Activated CD8-positive, alpha-beta memory T cell treated with anti-CD3 and anti-CD28 coated beads, Interleukin-2, amount 50 U/mL, for 4 hours (primary cell): Measurements from ENCODE around the gene EXOC3L1.
A peak's percentile ranks its signal among the peaks of the same experiment; 100 is the strongest.

Experiments
- DNase-seq: peaks from one replicate; pipeline ENCODE4 v3.0.0-alpha.2; 2020

EXOC3L1 gene

GRCh38 chr16:67198238-67198734, 8.3 kb upstream of the EXOC3L1 start:
- DNase-seq = no peak

- no peak for DNase-seq
Observed at GRCh38 chr16:67197704-67198103, 7.8 kb upstream of the EXOC3L1 start.

- no peak for DNase-seq
Observed at GRCh38 chr16:67196881-67197280, 6.9 kb upstream of the EXOC3L1 start.

GRCh38 chr16:67195676-67196075, 5.7 kb upstream of the EXOC3L1 start:
- no peak for DNase-seq

- DNase-seq = no peak
Observed at GRCh38 chr16:67194260-67194659, 4.3 kb upstream of the EXOC3L1 start.

GRCh38 chr16:67193536-67193935, 3.6 kb upstream of the EXOC3L1 start:
- DNase-seq = no peak

- no peak for DNase-seq
Observed at GRCh38 chr16:67192781-67193361, 2.9 kb upstream of the EXOC3L1 start.

- peak; percentile 82 for DNase-seq
Observed at GRCh38 chr16:67191995-67192681, 2.2 kb upstream of the EXOC3L1 start, which contains the start of gene E2F4. Gene E2F4 (plus strand): TSS chr16:67192155. CDS start chr16:67192228, 73 bp downstream.

- DNase-seq = no peak
Observed at GRCh38 chr16:67191411-67191994, 1.6 kb upstream of the EXOC3L1 start.

GRCh38 chr16:67190448-67191399, 788 bp upstream of the EXOC3L1 start:
- no peak for DNase-seq

- DNase-seq = no peak
Observed at GRCh38 chr16:67188798-67189197, 1.1 kb downstream of the EXOC3L1 start.

GRCh38 chr16:67188323-67188722, 1.6 kb downstream of the EXOC3L1 start:
- DNase-seq = no peak

- DNase-seq = no peak
Observed at GRCh38 chr16:67187175-67187890, 2.6 kb downstream of the EXOC3L1 start.

- DNase-seq = no peak
Observed at GRCh38 chr16:67186550-67186950, 3.4 kb downstream of the EXOC3L1 start.

GRCh38 chr16:67185651-67186134, 4.2 kb downstream of the EXOC3L1 start:
- no peak for DNase-seq

GRCh38 chr16:67184995-67185650, 4.8 kb downstream of the EXOC3L1 start:
- DNase-seq = peak; percentile 83

- peak; percentile 18 for DNase-seq
Observed at GRCh38 chr16:67184453-67184994, 5.4 kb downstream of the EXOC3L1 start.

- DNase-seq = peak; percentile 88
Observed at GRCh38 chr16:67183627-67184452, 6.1 kb downstream of the EXOC3L1 start, which contains the start of gene MATCAP1. Gene MATCAP1 (minus strand): TSS chr16:67183963. CDS start chr16:67180610, 3,353 bp downstream.

GRCh38 chr16:67183284-67183626, 6.7 kb downstream of the EXOC3L1 start:
- DNase-seq = no peak

GRCh38 chr16:67182288-67182687, 7.6 kb downstream of the EXOC3L1 start:
- no peak for DNase-seq
